CD4-positive, alpha-beta T cell treated with Interleukin-6 for 4 hours (primary cell): ENCODE data around the gene CNKSR2.
A peak's percentile ranks its signal among the peaks of the same experiment; 100 is the strongest.

Source experiments
- DNase-seq: peaks from one replicate; pipeline ENCODE4 v3.0.0-alpha.2; 2020; ENCODE audit warnings: mixed read lengths

Gene CNKSR2

DNA sequence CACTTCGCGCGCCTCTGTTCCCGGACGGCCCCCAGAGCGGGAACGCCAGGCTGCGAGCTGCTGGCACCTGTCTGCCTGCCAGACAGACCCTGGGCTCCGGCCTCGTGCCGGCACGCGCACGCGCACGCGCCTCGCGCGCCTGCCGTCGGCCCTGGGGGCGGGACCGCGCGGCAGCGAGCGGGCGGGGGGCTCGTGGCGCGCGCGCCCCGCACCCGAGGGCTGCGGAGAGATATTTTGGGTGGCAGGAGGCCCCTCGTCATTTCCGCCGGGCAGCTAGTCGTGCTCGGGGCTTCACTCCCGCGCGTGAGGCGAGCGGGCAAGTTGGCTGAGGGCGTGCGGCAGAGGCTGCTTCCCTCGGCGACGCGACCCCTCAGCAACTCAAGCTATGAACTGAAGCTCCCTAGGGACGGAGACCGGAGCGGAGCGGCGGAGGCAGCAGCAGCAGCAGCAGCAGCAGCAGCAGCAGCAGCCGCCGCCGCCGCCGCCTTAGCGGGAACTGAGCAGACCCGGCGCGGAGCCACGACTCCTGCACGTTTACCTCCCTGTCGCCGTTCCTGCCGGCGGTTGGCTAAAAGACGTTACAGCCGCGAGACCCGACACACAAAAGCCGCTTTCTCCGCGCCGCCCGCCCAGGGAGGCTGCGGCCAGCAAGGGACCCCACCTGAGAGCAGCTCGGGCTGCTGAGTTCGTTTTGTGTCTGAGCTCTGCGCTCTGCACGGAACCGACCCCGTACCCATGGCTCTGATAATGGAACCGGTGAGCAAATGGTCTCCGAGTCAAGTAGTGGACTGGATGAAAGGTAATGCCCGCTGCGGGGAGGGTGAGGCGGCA lies at the start of gene CNKSR2:
Gene CNKSR2 (plus strand): TSS at position 256 of the 831 bp plus-strand sequence. CDS start 480 bp downstream, at position 736.
- DNase-seq: peak; percentile 75

DNA sequence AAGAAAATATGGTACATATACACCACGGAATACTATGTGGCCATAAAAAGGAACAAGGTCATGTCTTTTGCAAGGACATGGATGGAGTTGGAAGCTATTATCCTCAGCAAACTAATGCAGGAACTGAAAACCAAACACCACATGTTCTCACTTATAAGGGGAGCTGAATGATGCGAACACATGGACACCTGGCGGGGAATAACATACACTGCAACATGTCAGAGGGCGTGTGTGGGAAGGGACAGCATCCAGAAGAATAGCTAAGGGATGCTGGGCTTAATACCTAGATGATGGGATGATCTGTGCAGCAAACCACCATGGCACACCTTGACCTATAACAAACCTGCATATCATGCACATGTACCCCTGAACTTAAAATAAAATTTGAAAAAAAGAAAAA lies 19.5 kb upstream of the CNKSR2 start:
- no peak for DNase-seq

DNA sequence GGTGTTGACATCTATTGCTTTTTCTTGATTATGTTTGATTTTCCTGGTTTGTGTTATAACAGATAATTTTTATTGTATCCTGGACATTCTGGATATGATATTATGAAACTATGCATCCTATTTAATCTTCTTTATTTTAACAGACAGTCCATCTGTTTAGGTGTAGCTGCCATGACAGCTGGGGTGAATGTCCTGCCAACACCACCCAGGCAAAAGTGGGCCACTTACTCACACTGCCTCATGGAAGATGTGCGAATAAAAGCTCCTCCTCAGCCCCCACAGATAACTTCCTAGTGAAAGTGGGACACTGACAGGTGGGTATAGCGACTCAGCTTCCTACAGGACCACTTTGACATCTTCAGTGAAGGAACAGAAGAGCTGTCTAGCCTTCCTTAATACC lies 18.4 kb upstream of the CNKSR2 start:
- no peak for DNase-seq

DNA sequence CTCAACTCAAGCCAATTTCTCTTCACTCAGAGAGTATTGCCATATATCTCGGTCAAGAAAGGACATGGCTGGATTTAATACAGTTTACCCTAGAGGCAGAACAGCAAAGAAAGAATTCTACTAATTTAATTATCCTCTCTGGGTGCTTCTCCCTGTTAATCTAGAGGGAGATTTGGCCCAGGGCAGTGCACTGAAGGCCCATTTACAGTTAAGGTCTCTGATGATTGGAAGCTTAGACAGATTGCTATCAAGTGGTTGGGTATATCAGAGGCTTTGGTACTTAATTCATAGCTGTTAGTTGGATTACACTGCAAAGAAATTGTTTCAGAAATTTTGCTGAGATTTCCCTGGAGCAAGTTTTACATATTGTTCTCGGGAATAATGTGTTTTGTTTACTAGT lies 4.6 kb upstream of the CNKSR2 start:
- no peak for DNase-seq

DNA sequence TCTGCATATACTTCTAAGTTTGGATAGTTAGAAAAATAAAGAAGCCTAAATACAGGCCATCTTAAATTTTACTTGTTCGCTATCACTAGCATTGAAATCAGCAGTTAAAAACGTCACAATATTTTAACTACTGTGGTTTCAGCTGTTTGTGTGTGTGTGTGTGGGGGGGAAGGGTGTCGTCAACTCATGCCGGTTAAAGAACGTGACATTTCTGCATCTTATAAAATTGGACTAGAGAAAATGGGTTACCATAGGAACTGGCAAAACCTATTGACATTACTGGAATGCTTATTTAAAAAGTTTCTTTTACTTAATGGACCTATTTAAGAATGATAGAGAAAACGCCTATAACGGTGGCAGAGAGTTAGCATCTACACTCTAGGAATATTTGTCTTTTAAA lies 1.2 kb upstream of the CNKSR2 start:
- no peak for DNase-seq

DNA sequence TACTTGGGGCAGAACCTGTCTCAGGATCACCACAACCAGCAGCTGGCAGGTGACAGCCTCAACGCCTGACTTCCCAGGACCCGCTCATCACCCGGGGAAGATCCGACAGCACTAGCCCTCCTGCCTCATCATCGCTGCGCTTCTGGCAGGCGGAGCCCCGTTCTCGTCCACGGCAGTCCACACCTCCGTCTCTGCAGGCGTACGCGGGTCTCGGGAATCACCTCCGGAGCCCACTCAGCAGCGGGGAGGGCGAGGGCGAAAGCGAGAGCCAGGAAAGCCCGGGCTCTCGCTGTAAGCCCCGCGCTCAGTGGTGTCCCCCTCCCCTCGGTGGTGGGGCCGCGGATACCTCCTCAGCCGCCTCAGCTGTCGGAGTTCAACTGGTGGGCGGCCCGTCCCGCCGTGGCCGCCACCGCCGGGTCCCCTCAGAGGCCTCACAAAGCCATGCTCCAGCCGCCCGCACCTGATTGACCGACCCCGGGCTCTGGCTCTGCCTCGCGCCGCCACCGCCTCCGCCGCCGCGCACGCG lies 518 bp upstream of the CNKSR2 start:
- peak; percentile 36 for DNase-seq

DNA sequence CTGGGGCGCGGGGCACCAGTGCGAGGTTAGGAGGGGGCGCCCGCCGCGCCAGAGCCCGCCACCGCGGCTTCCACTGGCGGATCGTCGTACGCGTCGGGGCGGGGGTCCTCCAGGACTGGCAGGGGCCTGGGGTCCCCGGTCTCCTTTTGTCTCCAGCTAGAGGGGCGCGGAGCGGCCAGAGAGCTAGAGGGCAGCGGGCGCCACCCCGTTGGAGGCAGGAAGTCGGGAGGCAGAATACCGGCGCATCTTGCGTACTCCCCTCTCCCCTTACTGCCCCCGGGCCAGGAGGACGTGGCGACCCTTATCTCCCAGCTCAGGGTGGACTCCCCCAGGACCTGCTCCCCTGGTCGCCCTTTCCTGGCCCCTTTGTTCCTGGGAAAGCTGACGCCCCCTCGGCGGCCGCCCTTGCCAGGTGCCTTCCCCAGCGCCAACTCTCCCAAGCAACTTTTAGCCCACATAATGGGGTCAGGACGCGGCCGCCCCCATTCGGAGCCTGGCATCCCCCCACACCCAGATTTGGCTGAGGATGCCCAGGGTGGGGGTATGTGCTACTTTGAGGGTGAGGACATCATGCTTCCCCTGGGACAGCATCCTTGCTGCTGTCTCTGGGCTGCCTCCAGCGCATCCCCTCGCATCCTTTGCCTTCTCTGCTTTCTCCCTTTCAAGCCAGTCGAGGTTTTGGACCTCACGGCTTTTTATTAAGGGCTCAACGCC lies 933 bp downstream of the CNKSR2 start:
- DNase-seq: peak; percentile 15

DNA sequence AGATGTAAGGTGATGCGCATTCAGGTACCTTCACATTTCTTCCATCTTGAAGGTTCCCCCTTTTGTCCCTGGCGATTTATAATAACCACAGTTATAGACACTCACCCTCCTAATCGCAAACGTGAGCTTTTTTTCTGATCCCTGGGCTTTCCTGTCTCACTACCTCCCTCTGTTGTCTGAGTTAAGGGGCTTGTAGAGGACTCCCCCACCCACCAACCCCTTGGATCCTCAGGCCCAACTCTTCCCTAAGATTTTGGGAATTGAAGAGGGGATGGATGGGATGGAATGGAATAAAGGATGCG lies 1.4 kb downstream of the CNKSR2 start:
- DNase-seq: no peak

DNA sequence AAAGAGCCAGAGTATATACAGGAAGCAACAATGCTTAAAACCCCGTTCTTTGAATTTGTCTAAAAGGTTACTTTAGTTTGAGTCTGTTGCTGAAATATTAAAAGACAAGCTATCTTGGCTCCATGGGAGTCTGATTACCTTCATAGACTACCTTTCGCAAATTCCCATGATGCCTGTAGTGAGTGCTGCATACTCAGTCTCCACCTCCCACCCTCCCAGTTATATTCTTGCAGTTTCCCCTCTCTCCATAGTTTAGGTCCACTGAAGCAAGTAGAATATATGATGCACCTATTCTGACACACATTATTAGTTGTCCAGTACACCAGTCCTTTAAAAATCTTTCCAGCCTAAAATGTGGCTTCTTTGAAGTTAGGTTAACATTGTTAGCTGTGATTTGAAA lies 2.4 kb downstream of the CNKSR2 start:
- DNase-seq: no peak

DNA sequence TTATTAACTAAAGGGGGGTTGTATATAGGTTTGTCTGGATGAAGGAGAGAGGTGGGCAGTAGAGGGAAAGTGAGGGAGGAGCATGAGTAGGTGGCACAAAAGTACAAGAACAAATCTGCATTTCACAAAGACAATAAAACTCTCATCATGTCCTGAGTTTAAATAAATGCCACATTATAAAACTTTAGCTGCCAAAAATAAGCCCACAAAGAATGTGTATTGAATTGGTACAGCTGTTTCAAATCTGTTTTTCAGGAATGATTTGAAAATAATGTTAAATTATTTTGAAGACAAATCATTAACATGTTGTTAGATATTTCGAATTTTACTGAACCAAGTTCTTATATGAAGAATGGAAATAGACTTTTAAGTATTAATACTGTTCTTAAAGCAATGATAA lies 5.8 kb downstream of the CNKSR2 start:
- no peak for DNase-seq

DNA sequence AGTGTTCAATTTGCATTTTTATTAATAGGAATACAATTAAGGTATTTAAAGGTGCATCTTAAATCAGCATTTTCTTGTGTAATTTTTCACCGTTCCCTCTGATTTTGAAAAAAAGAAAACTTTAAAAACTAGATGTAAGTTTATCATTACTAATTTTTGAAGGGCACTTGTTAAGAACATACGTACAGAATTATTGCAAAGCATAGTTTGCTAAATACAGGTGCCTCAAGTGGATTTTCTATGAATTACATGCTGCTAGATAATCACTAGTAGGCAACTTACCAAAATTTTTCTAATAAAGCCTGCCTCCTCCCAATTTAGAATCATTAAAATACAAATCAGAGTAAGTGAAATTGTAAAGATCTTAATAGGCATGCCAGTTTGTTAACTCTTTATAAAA lies 8.5 kb downstream of the CNKSR2 start:
- DNase-seq: no peak

DNA sequence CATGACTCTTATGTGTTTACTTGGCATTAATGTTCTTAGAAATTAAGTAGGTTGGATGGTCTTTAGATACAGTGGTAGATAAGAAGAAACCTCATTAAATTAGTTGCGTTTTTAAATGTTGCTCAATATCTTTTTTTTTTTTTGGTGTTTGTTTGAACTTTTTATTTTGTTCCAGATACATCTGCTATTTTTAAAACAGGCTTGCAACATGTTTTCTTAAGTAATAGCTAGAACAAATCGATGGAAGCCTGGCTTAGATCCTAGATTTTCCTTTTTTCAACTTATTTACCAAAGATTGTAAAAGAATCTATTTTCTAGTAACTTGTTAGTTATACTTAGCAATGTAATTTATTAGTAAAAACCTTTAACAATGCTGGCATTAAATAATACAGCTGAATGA lies 9.3 kb downstream of the CNKSR2 start:
- DNase-seq: no peak

DNA sequence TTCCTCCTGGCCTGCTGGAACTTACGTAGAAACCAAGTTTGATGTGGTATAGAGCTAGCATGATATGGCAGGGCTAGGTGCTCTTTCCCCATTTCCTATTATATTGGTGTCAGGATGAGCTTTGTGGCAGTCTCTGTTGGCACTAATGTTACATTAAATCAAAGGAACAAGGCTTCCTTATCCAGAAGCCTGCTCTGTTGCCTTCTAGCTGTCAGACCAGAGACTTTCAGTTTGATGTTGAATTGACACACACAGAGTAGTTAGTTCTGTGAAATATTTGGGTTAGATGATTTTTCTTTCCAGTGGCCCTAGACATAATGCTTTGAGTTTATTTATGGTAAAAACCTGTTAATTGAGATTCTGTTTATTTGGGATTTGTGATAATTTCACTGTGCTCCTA lies 10.0 kb downstream of the CNKSR2 start:
- DNase-seq: no peak

DNA sequence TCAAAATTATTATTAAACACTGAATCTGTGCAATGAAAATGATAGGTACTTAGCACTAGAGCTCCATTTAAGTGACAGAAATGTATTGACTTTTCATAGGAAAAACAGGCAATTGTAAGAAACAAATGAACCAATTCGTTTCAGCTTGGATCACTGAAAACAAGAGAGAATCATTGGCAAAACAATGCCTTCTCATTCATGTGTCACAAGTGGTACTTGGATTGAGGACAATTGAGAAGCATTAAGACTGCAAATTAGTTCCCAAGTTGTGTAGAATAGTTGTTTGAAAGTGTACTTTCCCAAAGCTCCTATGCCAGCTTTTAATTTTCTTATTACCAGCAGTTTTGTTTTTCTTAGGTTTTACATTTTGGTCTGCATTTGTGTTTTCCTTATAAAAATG lies 20.6 kb downstream of the CNKSR2 start:
- no peak for DNase-seq

DNA sequence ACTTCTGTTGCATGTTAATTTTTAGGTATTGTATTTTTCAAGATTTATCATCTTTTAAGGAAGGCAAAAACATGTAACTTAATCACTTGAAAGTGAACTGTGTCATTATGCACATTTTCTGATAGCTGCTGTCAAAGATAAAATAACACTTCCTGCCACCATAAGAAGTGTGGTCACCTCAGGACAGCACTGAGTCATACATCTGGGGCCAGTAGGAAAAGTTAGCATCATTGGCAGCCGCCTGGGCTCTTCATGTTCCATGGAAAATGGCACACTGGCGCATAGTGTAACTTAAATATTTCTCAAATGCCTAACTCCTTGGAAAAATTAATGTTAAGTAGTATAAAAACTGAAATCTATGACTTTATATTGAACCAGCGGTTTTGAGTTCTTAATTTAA lies 24.2 kb downstream of the CNKSR2 start:
- no peak for DNase-seq

DNA sequence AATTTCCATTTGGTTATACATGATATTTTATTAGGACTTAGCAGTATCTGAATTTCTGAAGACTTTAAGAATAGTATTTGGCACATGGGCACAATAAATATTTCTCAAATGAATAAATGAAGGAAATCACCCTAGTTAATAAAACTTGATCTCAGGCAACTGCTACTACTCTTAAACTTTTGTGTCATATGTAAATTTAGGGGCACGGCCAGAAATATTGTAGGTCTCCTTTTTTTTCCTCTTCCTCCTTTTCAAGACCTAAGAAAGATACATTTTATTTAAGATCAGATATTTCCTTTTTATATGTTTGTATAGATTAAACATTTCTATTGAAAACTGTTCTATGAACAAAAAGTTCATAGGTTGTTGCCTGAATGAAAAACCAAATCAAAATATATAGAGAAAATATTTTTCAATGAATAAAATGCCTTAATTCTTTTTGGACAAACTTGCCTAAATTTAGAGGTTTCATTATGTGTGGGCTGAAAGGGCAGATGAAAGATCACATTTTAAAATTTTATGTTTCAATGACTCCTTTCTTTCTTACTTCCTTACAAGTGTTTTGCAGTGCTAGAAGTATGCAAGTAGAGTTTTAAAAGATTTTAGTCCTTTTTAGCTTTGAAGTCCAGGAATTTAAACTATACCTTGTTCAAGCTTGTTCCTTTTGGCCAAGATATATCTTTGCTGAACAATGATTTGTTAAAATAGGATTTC lies 26.3 kb downstream of the CNKSR2 start:
- DNase-seq: no peak

DNA sequence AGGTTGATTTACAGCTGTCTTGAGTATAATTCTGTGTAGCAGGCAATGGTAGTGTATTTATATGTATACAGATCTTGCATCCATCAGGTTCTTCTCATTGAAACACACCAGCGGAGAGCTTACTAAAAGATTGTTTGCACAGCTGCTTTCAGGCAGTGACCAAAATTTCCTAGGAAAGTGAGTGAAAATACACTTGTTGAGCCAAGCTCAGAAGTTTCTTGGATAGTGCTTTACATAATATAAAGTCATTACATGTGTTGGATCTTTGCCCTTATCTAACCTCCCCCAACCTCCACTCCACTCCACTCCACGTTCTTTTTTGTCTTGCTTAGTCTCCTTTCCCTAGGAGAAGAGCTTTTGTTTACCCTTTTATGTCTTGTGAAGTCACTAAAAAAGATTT lies 34.1 kb downstream of the CNKSR2 start:
- no peak for DNase-seq

DNA sequence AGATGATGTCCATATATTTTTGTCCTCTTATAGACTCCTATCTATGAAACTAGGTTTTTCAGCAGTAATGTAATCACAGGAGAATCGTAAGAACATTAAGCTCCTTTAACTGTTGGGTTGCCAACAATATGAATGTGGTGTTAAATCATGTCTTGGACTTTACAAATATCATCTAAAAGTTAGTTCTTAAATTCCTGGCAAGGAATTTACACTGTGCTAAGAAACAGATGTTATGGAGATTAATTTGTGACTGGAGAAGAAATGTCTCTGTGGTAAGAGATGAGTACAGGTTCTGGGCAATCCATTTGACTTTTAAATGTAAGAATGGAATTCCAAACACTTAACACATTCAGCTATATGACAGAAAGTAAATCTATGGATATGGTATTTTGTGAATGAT lies 34.6 kb downstream of the CNKSR2 start:
- no peak for DNase-seq

DNA sequence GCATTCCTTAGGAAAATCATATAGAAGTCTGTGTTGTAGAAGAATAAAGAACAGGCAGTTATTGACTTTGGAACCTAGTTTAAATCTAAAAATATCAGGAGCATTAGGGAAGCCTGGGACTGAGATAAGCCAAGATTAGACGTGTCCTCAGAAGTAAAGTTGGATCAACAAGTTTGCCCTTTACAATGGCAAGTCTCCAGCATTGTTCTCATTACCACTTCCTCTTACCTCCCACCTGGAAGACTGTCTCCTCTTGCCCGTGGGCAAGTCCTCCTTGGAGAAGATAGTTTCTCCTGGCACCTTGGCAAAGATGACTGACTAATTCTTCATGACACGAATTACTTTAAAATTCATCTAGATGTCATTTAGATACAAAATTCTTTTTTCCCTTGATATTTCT lies 37.8 kb downstream of the CNKSR2 start:
- no peak for DNase-seq

DNA sequence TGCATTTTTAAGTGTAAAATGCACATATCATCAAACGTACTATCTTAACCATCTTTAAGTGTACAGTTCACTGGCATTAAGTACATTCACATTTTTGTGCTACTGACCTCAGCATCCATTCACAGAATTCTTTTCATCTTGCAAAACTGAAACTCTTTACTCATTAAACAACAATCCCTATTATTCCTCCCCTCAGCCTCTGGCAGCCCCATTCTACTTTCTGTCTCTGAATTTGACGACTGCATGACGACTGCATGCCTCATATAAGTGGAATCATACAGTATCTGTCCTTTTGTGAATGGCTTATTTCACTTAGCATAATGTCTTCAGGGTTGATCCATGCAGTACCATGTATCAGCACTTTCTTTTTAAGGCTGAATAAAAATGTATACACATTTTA lies 38.7 kb downstream of the CNKSR2 start:
- DNase-seq: no peak

DNA sequence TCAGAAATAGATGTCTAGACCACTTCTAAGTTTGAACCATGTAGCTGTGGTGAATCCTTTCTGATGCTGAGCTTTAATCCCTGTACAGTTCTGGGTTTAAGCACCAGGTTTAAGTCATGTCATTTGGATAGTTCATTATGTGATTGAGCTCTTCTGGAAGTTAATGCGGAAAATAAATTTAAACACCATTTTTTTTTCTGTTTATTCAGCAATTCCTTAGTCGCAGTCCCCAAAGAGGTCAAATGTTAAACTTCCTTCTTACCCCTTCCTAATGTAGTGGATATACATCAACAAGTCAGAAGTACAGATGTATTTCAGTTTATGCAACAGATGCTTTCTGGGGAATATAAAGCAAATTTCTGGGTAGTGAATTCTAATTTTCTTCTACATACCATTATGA lies 52.9 kb downstream of the CNKSR2 start:
- DNase-seq: no peak

DNA sequence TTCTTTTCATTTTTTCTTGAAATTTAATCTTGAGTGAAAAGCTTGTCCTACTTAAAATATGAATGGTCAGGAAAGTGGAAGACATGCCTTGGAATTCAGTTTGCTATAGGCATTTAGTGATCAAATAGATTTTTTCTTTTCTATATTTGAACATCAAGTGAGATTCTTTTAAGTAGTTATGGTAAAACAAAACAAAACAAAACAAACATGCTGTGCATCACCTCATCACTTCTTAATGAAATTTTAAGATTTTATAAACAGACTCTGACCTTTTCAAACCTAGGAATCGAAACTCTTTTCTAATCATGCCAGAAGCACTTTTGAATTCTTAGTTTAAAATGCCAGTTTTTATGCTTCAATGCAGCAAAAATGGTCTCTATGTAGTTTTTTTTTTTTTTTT lies 62.8 kb downstream of the CNKSR2 start:
- no peak for DNase-seq

DNA sequence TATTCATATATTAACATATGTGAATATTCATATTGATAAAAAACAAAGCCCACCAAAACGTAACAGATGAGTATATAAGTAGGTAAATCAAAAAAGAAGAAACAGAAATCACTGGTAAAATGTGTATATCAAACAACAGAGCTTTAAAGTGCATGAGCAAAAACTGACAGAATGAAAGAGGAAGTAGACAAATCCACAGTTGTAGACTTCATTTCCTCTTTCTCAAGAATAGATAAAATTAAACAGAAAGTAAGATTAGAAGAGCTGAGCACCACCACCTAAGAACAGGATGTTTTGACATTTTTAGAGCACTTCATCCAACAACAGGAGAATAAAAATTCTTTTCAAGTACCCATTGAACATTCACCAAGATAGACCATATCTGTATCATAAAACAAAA lies 64.6 kb downstream of the CNKSR2 start:
- DNase-seq: no peak

DNA sequence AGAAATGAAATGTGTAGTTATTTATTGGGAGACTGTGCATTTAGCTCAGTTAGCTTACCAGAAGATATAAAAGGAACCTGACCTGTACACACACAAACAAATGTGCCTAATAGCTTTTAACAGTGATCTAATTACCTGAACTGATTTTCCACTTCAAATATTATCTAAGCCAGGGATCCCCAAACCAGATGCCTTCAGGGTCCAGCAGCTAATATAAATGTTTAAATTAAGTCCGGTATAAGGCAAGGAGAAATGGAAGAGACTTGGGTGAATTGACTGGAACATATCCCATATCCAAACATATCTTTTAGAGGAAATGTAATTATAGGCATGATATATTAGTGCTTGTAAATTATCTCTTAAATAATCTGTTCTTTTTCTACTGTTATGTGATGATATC lies 66.7 kb downstream of the CNKSR2 start:
- no peak for DNase-seq
